Testis (tissue), 2 donors: ENCODE data around the gene CR1L.

Experiments used
- POLR2A ChIP-seq: fragments of 450-650 bp; IDR thresholded peaks from one replicate; pipeline ENCODE4 v1.6.1; 2017; ENCODE audit warnings: antibody characterized with exemption, mild to moderate bottlenecking, moderate library complexity
- TF ChIP-seq, protein P1 (sequence below), 3 experiments: fragments of 450-650 bp in 2 of 3; fragments of 200-600 bp in 1 of 3; sonication (generic) in 1 of 3; IDR thresholded peaks; one replicate each; pipeline ENCODE4 v1.5.1; 2016 to 2019; ENCODE audit warnings: antibody characterized with exemption in 3 of 3, mild to moderate bottlenecking in 2 of 3, moderate library complexity in 1 of 3

DNA sequence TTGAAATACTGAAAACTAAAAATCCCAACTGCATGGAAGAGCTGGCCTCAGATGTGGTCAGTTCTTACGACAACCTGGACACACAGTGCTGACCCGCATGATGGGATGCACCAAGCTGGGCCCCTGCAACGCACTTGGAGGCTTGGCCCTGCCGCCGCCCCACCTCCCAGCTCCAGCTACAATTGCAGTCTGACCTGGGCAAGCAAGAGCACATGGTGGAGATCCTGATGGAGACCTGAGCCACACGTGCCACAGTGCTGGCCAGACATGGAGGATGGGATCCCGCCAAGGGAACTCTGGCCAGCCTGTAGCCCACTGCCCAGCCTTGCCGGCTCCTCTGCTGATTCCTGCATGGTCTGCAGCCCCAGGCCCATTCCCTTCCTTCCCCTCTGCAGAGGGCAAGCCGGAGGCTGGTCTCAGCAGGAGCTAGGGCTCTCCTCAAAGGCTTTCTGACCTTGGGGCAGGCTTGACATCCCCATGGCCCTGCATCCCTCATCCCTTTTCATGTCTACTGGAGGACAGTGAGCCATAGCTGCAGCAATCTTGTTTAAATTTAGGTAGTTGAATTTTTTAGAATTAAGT, 14.1 kb downstream of the CR1L start:
- TF ChIP-seq, protein P1, sequence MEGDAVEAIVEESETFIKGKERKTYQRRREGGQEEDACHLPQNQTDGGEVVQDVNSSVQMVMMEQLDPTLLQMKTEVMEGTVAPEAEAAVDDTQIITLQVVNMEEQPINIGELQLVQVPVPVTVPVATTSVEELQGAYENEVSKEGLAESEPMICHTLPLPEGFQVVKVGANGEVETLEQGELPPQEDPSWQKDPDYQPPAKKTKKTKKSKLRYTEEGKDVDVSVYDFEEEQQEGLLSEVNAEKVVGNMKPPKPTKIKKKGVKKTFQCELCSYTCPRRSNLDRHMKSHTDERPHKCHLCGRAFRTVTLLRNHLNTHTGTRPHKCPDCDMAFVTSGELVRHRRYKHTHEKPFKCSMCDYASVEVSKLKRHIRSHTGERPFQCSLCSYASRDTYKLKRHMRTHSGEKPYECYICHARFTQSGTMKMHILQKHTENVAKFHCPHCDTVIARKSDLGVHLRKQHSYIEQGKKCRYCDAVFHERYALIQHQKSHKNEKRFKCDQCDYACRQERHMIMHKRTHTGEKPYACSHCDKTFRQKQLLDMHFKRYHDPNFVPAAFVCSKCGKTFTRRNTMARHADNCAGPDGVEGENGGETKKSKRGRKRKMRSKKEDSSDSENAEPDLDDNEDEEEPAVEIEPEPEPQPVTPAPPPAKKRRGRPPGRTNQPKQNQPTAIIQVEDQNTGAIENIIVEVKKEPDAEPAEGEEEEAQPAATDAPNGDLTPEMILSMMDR (IDR thresholded peaks at IDR 0.05), result no peak
- no peak for TF ChIP-seq POLR2A
